WTC11 (cell line): ENCODE measurements around the gene CARM1. TPM values are rescaled to one million over a fixed set of nuclear protein-coding genes. Genes with fewer than 3 reads are reported as not detected.

ENCODE experiments used
- ATAC-seq: fragments of 200-7000 bp; cut with Tn5 transposase; 2 replicates; pipeline ENCODE4 v1.10.0; 2021; ENCODE audit warnings: mild to moderate bottlenecking, moderate library complexity
- CTCF ChIA-PET: fragments of 300-600 bp; sonication (Branson Sonifier 250); formaldehyde crosslinking; loops from one replicate; lab custom pipeline; 2021; ENCODE audit warnings: antibody characterized with exemption; lab: Charles Lee
- POLR2A ChIA-PET: fragments of 350-600 bp; sonication (Branson Sonifier 250); formaldehyde crosslinking; loops from one replicate; lab custom pipeline; 2021; ENCODE audit warnings: antibody characterized with exemption; lab: Charles Lee
- DNase-seq: peaks from one replicate; pipeline ENCODE4 v3.0.0; 2021; ENCODE audit warnings: low spot score
- H3K27ac Mint-ChIP-seq: 2 replicates; pipeline ENCODE4 v1.8.0; 2021; ENCODE audit warnings: mixed read lengths
- H3K27me3 Mint-ChIP-seq: 2 replicates; pipeline ENCODE4 v1.8.0; 2021; ENCODE audit warnings: low read depth, mild to moderate bottlenecking, moderate library complexity, mixed read lengths
- H3K36me3 Mint-ChIP-seq: 2 replicates; pipeline ENCODE4 v1.8.0; 2021; ENCODE audit warnings: mixed read lengths
- H3K4me1 Mint-ChIP-seq: 2 replicates; pipeline ENCODE4 v1.8.0; 2022; ENCODE audit warnings: mixed read lengths
- H3K4me3 Mint-ChIP-seq: 2 replicates; pipeline ENCODE4 v1.8.0; 2021; ENCODE audit warnings: mild to moderate bottlenecking, moderate library complexity, mixed read lengths
- H3K9me3 Mint-ChIP-seq: 2 replicates; pipeline ENCODE4 v1.8.0; 2021; ENCODE audit warnings: mixed read lengths
- ATF1 ChIP-seq: sonication (generic); formaldehyde crosslinking; IDR thresholded peaks from 2 replicates; pipeline ENCODE4 v1.8.1; 2023; ENCODE audit warnings: mild to moderate bottlenecking, moderate library complexity, missing genetic modification reagents
- CTCF ChIP-seq: fragments of 200-600 bp; IDR thresholded peaks from 2 replicates; pipeline ENCODE4 v1.8.0; 2022; ENCODE audit warnings: antibody characterized with exemption
- E2F1 ChIP-seq: sonication (generic); formaldehyde crosslinking; IDR thresholded peaks from 2 replicates; pipeline ENCODE4 v1.8.0; 2022; ENCODE audit warnings: mild to moderate bottlenecking, missing genetic modification reagents
- ETV6 ChIP-seq: sonication (generic); formaldehyde crosslinking; IDR thresholded peaks from 2 replicates; pipeline ENCODE4 v1.8.1; 2022; ENCODE audit warnings: mild to moderate bottlenecking, missing genetic modification reagents
- GRHL2 ChIP-seq: fragments of 250-450 bp; sonication (Bioruptor Pico); IDR thresholded peaks from 2 replicates; pipeline ENCODE4 v1.8.0; 2022; ENCODE audit warnings: mild to moderate bottlenecking, moderate library complexity; ENCODE audit not compliant: insufficient replicate concordance, severe bottlenecking
- GTF2I ChIP-seq: fragments of 250-450 bp; sonication (Bioruptor Pico); conservative IDR thresholded peaks from 2 replicates; pipeline ENCODE4 v1.4.0; 2021; ENCODE audit warnings: mild to moderate bottlenecking
- HMGXB4 ChIP-seq: sonication (generic); formaldehyde crosslinking; IDR thresholded peaks from 2 replicates; pipeline ENCODE4 v1.8.1; 2023; ENCODE audit warnings: mild to moderate bottlenecking, moderate library complexity, missing genetic modification reagents
- IRF2 ChIP-seq: sonication (generic); formaldehyde crosslinking; IDR thresholded peaks from 2 replicates; pipeline ENCODE4 v1.8.0; 2022; ENCODE audit warnings: low read depth, missing genetic modification reagents, borderline replicate concordance
- NFE2L1 ChIP-seq: sonication (generic); formaldehyde crosslinking; IDR thresholded peaks from 2 replicates; pipeline ENCODE4 v1.8.1; 2023; ENCODE audit warnings: missing genetic modification reagents
- NR2C2 ChIP-seq: sonication (generic); formaldehyde crosslinking; IDR thresholded peaks from 2 replicates; pipeline ENCODE4 v1.8.0; 2022; ENCODE audit warnings: mild to moderate bottlenecking, missing genetic modification reagents
- ZNF512 ChIP-seq: sonication (generic); formaldehyde crosslinking; IDR thresholded peaks from 2 replicates; pipeline ENCODE4 v1.8.1; 2022; ENCODE audit warnings: missing genetic modification reagents, borderline replicate concordance
- ZNF532 ChIP-seq: fragments of 250-450 bp; sonication (Bioruptor Pico); IDR thresholded peaks from 2 replicates; pipeline ENCODE4 v1.9.0; 2021; ENCODE audit warnings: mild to moderate bottlenecking, borderline replicate concordance
- total RNA-seq: library from RNA; stranded (reverse); gene quantifications from 3 replicates; pipeline ENCODE4 v1.2.3, GENCODE V29; 2021
- TF ChIP-seq, protein P1 (sequence below): sonication (generic); formaldehyde crosslinking; IDR thresholded peaks from 2 replicates; pipeline ENCODE4 v1.8.0; 2023; ENCODE audit warnings: missing genetic modification reagents
- TF ChIP-seq, protein P2 (sequence below): sonication (generic); formaldehyde crosslinking; IDR thresholded peaks from 2 replicates; pipeline ENCODE4 v1.8.1; 2023; ENCODE audit warnings: mild to moderate bottlenecking, missing genetic modification reagents
- TF ChIP-seq, protein P3 (sequence below): sonication (generic); formaldehyde crosslinking; IDR thresholded peaks from 2 replicates; pipeline ENCODE4 v1.8.0; 2022; ENCODE audit warnings: mild to moderate bottlenecking, missing genetic modification reagents

The CARM1 gene
- total RNA-seq, 1 experiment from 2014 or later: 125 TPM

DNA sequence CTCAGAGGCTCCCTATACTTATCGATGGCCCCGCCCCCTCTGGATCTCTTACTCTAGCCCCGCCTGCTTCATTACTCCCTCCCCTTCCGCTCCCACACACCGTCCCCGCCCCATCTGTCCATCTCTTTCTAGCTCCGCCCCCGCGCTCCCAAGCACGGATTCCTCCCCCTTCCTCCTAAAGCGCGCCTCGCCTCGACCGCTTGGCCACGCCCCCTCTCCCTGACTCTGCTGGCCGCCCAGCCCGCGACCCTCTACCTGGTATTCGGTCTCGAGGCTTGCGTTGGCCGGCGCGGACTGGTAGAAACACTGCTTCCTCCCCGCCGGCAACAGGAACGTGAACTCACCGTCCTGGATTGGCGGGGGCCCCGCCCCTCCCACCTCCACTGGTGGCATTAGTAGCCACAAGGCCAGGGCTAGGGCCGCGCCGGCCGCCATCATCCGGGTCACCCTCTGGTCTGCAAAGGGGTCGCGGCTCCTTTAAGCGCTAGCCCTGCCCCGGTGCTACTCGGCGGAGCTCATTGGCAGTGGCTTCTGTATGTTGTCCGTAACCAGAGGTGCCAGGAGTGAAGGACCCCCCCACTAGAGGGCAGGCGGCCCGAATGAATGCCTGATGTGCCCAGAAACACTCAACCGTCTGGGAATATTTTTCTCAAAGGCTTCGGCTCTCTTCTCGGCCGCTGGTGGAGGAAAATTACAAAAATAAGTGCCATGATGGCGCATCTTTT, 35.4 kb upstream of the CARM1 start, which contains the start of gene TMED1 (continued):
- TF ChIP-seq CTCF (peak; percentile 36; the same call in 1 of the 2 replicates), ETV6 (CRISPR knock-in tag) (peak; percentile 68), ATF1 (no peak), ZNF532 (no peak), GTF2I (CRISPR knock-in tag) (no peak), NFE2L1 (CRISPR knock-in tag) (peak; percentile 58; the same call in 1 of the 2 replicates)

- ChIA-PET CTCF (interaction anchor here (0.8 to 8.0 kb wide), 16 partner anchors 10 to 420 kb away, joined by 3 to 135 read pairs (median 5); partner anchors contain the start of genes CARM1 and DNM2), POLR2A (interaction anchor here (0.6 to 1.6 kb wide), 5 partner anchors 10 to 137 kb away, joined by 3 to 9 read pairs (median 5); partner anchors contain the start of gene DNM2)
- Mint-ChIP-seq H3K4me1 (peaks cover 13% of the 10 kb centered on the region), H3K27me3 (peaks cover 24% of the 10 kb centered on the region), H3K36me3 (peaks cover 12% of the 10 kb centered on the region; the same call in 1 of the 2 replicates), H3K4me3 (peak overlapping the region; percentile 85), H3K9me3 (peaks cover 24% of the 10 kb centered on the region), H3K27ac (peak overlapping the region; percentile 100)
- DNase-seq: peak; percentile 67
- no peak for ATAC-seq
- TF ChIP-seq, protein P1, sequence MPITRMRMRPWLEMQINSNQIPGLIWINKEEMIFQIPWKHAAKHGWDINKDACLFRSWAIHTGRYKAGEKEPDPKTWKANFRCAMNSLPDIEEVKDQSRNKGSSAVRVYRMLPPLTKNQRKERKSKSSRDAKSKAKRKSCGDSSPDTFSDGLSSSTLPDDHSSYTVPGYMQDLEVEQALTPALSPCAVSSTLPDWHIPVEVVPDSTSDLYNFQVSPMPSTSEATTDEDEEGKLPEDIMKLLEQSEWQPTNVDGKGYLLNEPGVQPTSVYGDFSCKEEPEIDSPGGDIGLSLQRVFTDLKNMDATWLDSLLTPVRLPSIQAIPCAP (CRISPR knock-in tag): peak; percentile 96
- TF ChIP-seq, protein P2, sequence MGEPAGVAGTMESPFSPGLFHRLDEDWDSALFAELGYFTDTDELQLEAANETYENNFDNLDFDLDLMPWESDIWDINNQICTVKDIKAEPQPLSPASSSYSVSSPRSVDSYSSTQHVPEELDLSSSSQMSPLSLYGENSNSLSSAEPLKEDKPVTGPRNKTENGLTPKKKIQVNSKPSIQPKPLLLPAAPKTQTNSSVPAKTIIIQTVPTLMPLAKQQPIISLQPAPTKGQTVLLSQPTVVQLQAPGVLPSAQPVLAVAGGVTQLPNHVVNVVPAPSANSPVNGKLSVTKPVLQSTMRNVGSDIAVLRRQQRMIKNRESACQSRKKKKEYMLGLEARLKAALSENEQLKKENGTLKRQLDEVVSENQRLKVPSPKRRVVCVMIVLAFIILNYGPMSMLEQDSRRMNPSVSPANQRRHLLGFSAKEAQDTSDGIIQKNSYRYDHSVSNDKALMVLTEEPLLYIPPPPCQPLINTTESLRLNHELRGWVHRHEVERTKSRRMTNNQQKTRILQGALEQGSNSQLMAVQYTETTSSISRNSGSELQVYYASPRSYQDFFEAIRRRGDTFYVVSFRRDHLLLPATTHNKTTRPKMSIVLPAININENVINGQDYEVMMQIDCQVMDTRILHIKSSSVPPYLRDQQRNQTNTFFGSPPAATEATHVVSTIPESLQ (CRISPR knock-in tag): no peak
- TF ChIP-seq HMGXB4: peak; percentile 16; the same call in 1 of the 2 replicates
- TF ChIP-seq NR2C2 (CRISPR knock-in tag): peak; percentile 85
- TF ChIP-seq IRF2 (CRISPR knock-in tag): peak; percentile 84
- TF ChIP-seq, protein P3, sequence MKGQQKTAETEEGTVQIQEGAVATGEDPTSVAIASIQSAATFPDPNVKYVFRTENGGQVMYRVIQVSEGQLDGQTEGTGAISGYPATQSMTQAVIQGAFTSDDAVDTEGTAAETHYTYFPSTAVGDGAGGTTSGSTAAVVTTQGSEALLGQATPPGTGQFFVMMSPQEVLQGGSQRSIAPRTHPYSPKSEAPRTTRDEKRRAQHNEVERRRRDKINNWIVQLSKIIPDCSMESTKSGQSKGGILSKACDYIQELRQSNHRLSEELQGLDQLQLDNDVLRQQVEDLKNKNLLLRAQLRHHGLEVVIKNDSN (CRISPR knock-in tag): peak; percentile 95
- TF ChIP-seq GRHL2: no peak
- TF ChIP-seq ZNF512 (CRISPR knock-in tag): 0 out of 2 replicates have a peak, but pooled peaks have one; percentile 31
- TF ChIP-seq E2F1: peak; percentile 98
These were observed 34.6 kb upstream of the CARM1 start for GRCh38 chr19:10836479-10837330.
